HepG2 (cell line): ENCODE measurements around the gene TMEM31. TPM values are rescaled to one million over a fixed set of nuclear protein-coding genes. Genes with fewer than 3 reads are reported as not detected.

ENCODE experiments used
- ATAC-seq: fragments of 200-7000 bp; cut with Tn5 transposase; 3 replicates; pipeline ENCODE4 v1.9.1; 2020; ENCODE audit warnings: mild to moderate bottlenecking, moderate library complexity
- BruUV-seq: library from RNA; stranded (reverse); fragments of 400-500 nt; replicated peaks from 2 replicates; lab custom pipeline; 2021; lab: Mats Ljungman, UMichigan
- CTCF ChIA-PET: fragments of 300-600 bp; formaldehyde crosslinking; extraction: SDS; loops from one replicate; lab custom pipeline; 2021; ENCODE audit warnings: low total read pairs, inconsistent platforms, low intra/inter-chr PET ratio; lab: Yijun Ruan, JAX
- POLR2A ChIA-PET: fragments of 350-600 bp; sonication (Branson Sonifier 250); formaldehyde crosslinking; loops from one replicate; lab custom pipeline; 2020; ENCODE audit warnings: antibody characterized with exemption, inconsistent platforms; lab: Yijun Ruan, JAX
- DNase-seq: peaks from one replicate; pipeline ENCODE4 v3.0.0-alpha.2; 2015; ENCODE audit warnings: low spot score
- FAIRE-seq: peaks from 3 replicates; lab custom pipeline; 2011; peaks lifted over from hg19 to GRCh38; lab: Jason Lieb, UNC
- H2AFZ ChIP-seq: one replicate; pipeline ENCODE4 v1.6.1; 2011; ENCODE audit warnings: low read length, inconsistent platforms
- H3K27ac ChIP-seq: fragments of 300-600 bp; 3 replicates; pipeline ENCODE4 v1.8.0; 2011; ENCODE audit warnings: mixed run types, mild to moderate bottlenecking, mixed read lengths, low read length, inconsistent platforms; ENCODE audit not compliant: insufficient read depth; ENCODE audit errors: extremely low read length
- H3K27me3 ChIP-seq, 2 experiments: fragments of 200-600 bp in 1 of 2; 2 replicates in 1 of 2; 3 replicates in 1 of 2; pipeline versions ENCODE4 v1.6.0 to v1.8.0; 2011; ENCODE audit warnings: low read length in 2 of 2, mild to moderate bottlenecking in 2 of 2, moderate library complexity in 2 of 2, inconsistent platforms in 1 of 2; ENCODE audit not compliant: insufficient read depth in 2 of 2, control insufficient read depth in 1 of 2
- H3K36me3 ChIP-seq, 2 experiments: fragments of 200-600 bp in 1 of 2; replicated peaks in 1 of 2; 2 replicates in 1 of 2; 3 replicates in 1 of 2; pipeline versions ENCODE4 v1.5.1 to v1.8.0; 2011; ENCODE audit warnings: low read length in 2 of 2, inconsistent platforms in 1 of 2; ENCODE audit not compliant: insufficient read depth in 2 of 2, control insufficient read depth in 1 of 2
- H3K4me1 ChIP-seq: 2 replicates; pipeline ENCODE4 v1.5.1; 2012; ENCODE audit warnings: low read length, inconsistent platforms; ENCODE audit not compliant: insufficient read depth
- H3K4me2 ChIP-seq: 2 replicates; pipeline ENCODE4 v1.6.0; 2011; ENCODE audit warnings: low read depth, low read length, inconsistent platforms
- H3K4me3 ChIP-seq, 3 experiments: fragments of 200-600 bp in 1 of 3; sonication (generic), shearing (Covaris generic) in 1 of 3; replicated peaks in 1 of 3; 2 replicates each; pipeline ENCODE4 v1.5.1; 2011 to 2016; ENCODE audit warnings: low read length in 3 of 3, inconsistent platforms in 2 of 3, low read depth in 2 of 3, mild to moderate bottlenecking in 2 of 3, control low read depth in 1 of 3, mixed read lengths in 1 of 3; ENCODE audit not compliant: insufficient read depth in 1 of 3
- H3K79me2 ChIP-seq: one replicate; pipeline ENCODE4 v1.6.1; 2011; ENCODE audit warnings: low read length, inconsistent platforms; ENCODE audit not compliant: insufficient read depth
- H3K9ac ChIP-seq: 2 replicates; pipeline ENCODE4 v1.6.0; 2011; ENCODE audit warnings: mild to moderate bottlenecking, low read depth, low read length, inconsistent platforms; ENCODE audit not compliant: insufficient read depth
- H3K9me3 ChIP-seq: 2 replicates; pipeline ENCODE4 v1.5.1; 2012; ENCODE audit warnings: mild to moderate bottlenecking, low read length
- H4K20me1 ChIP-seq: 2 replicates; pipeline ENCODE4 v1.6.0; 2011; ENCODE audit warnings: inconsistent platforms, mild to moderate bottlenecking, low read length, moderate library complexity; ENCODE audit not compliant: insufficient read depth
- CREB1 ChIP-seq, 2 experiments: fragments of 450-650 bp in 1 of 2; IDR thresholded peaks; 2 replicates each; pipeline ENCODE4 v1.6.1; 2016 to 2017; ENCODE audit warnings: control low read depth in 1 of 2, mild to moderate bottlenecking in 1 of 2, missing compliant biosample characterization in 1 of 2, missing genetic modification characterization in 1 of 2
- ETV6 ChIP-seq: sonication (generic); formaldehyde crosslinking; conservative IDR thresholded peaks from 2 replicates; pipeline ENCODE4 v1.4.0; 2020; ENCODE audit warnings: missing genetic modification reagents
- ISL2 ChIP-seq: sonication (generic); formaldehyde crosslinking; IDR thresholded peaks from 2 replicates; pipeline ENCODE4 v1.5.0; 2020; ENCODE audit warnings: missing genetic modification reagents
- KDM4B ChIP-seq: sonication (generic); formaldehyde crosslinking; IDR thresholded peaks from 2 replicates; pipeline ENCODE4 v1.4.0; 2020; ENCODE audit warnings: missing genetic modification reagents
- KLF9 ChIP-seq: IDR thresholded peaks from 2 replicates; pipeline ENCODE4 v1.6.1; 2016; ENCODE audit warnings: low read depth
- MED1 ChIP-seq: sonication (generic); formaldehyde crosslinking; IDR thresholded peaks from 2 replicates; pipeline ENCODE4 v1.4.0; 2020; ENCODE audit warnings: missing genetic modification reagents
- NCOA2 ChIP-seq: sonication (generic); formaldehyde crosslinking; IDR thresholded peaks from 2 replicates; pipeline ENCODE4 v1.8.0; 2022; ENCODE audit warnings: inconsistent platforms
- PCBP2 ChIP-seq: fragments of 200-400 bp; formaldehyde crosslinking; optimal IDR thresholded peaks from 2 replicates; pipeline ENCODE3; 2018; ENCODE audit warnings: low read length, low read depth; ENCODE audit not compliant: poor library complexity, severe bottlenecking
- RXRA ChIP-seq: sonication (generic); formaldehyde crosslinking; IDR thresholded peaks from 2 replicates; pipeline ENCODE4 v1.5.1; 2020; ENCODE audit warnings: missing genetic modification reagents
- ZFAT ChIP-seq: sonication (generic); formaldehyde crosslinking; conservative IDR thresholded peaks from 2 replicates; pipeline ENCODE4 v1.8.1; 2023; ENCODE audit warnings: missing genetic modification reagents, inconsistent platforms
- ZMYM3 ChIP-seq: sonication (generic); formaldehyde crosslinking; IDR thresholded peaks from 2 replicates; pipeline ENCODE4 v1.5.1; 2020; ENCODE audit warnings: mild to moderate bottlenecking, missing genetic modification reagents
- ZNF124 ChIP-seq: sonication (generic); formaldehyde crosslinking; IDR thresholded peaks from 2 replicates; pipeline ENCODE4 v1.4.0; 2020; ENCODE audit warnings: missing genetic modification reagents
- ZNF552 ChIP-seq: sonication (generic); formaldehyde crosslinking; IDR thresholded peaks from 2 replicates; pipeline ENCODE4 v1.9.0; 2022; ENCODE audit warnings: missing genetic modification reagents, mild to moderate bottlenecking, borderline replicate concordance
- ZNF850 ChIP-seq: sonication (generic); formaldehyde crosslinking; conservative IDR thresholded peaks from 2 replicates; pipeline ENCODE4 v1.9.0; 2021; ENCODE audit warnings: mild to moderate bottlenecking, missing genetic modification reagents
- ZUFSP ChIP-seq: sonication (generic); formaldehyde crosslinking; IDR thresholded peaks from 2 replicates; pipeline ENCODE4 v1.9.0; 2021; ENCODE audit warnings: missing genetic modification reagents, mild to moderate bottlenecking, borderline replicate concordance
- WGBS: methylation state at CpG from one replicate; pipeline ENCODE4 v1.1.6; 2017; ENCODE audit warnings: low lambda C conversion rate; 5-methylcytosine and 5-hydroxymethylcytosine counted together
- in situ Hi-C: cut with HindIII; loops from 2 replicates; pipeline ENCODE4 v1.10.0; 2017; ENCODE audit warnings: low pct_unique_long_range_greater_than_20kb; ENCODE audit not compliant: extremely low pct_ligation_motif_present
- intact Hi-C: fragments of 100-400 bp; cut with micrococcal nuclease; formaldehyde crosslinking; loops from one replicate; pipeline ENCODE4 v1.10.0; 2022; ENCODE audit not compliant: unreplicated experiment
- polyA plus RNA-seq, 8 experiments: library from polyadenylated mRNA; depleted of rRNA in 3 of 8; stranded (reverse) in 7 of 8; unstranded in 1 of 8; fragments of >200 nt; fragmentation: Illumina TruSeq in 4 of 8; extraction: Trizol in 4 of 8; gene quantifications; 2 replicates each; pipeline versions ENCODE4 v1.2.1 to v1.2.3, GENCODE V29; 2011 to 2016; ENCODE audit warnings: low read depth in 4 of 8, missing spikeins in 1 of 8, mixed read lengths in 1 of 8; ENCODE audit not compliant: insufficient read depth in 1 of 8
- total RNA-seq, 5 experiments: library from RNA; depleted of rRNA; stranded (reverse); fragments of >200 nt; fragmentation: Illumina TruSeq; extraction: Trizol; gene quantifications; 2 replicates each; pipeline ENCODE4 v1.2.3, GENCODE V29; 2016; ENCODE audit warnings: low read depth in 1 of 5
- TF ChIP-seq, protein P1 (sequence below): sonication (generic); formaldehyde crosslinking; IDR thresholded peaks from 2 replicates; pipeline ENCODE4 v1.5.1; 2020; ENCODE audit warnings: mild to moderate bottlenecking, missing genetic modification reagents, borderline replicate concordance
- TF ChIP-seq, protein P2 (sequence below): sonication (generic); formaldehyde crosslinking; conservative IDR thresholded peaks from 2 replicates; pipeline ENCODE4 v1.4.0; 2020; ENCODE audit warnings: missing genetic modification reagents

The TMEM31 gene
- total and polyA plus RNA-seq, 2 of the 13 experiments (the other 11 are each of a cell fraction or from before 2014, with no cell fraction given), result 0.16 TPM; not detected in 1

DNA sequence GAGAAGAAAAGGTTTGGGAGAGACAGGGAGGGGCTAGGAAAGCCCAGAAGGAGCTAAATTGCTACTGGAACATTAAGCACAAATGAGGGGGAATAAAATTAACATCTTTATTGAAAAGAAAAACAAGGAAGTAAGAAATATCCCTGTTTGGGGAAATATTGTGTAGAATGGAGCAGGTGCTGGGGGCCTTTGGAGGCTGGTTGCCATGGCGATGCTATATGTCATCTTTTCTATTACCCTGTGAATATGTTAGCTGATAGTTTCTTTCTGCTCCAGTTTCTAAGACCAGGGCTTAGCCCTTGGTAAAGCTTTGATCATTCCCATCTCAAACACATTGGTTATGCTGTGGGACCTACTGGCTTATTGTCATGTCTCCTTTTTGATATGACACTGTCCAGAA is 28.7 kb downstream of the TMEM31 start (continued):
- no peak for TF ChIP-seq ZUFSP
- TF ChIP-seq PCBP2, result no peak
- no peak for TF ChIP-seq ZNF850 (CRISPR knock-in tag)
- no peak for TF ChIP-seq RXRA (CRISPR knock-in tag)
- TF ChIP-seq, protein P1, sequence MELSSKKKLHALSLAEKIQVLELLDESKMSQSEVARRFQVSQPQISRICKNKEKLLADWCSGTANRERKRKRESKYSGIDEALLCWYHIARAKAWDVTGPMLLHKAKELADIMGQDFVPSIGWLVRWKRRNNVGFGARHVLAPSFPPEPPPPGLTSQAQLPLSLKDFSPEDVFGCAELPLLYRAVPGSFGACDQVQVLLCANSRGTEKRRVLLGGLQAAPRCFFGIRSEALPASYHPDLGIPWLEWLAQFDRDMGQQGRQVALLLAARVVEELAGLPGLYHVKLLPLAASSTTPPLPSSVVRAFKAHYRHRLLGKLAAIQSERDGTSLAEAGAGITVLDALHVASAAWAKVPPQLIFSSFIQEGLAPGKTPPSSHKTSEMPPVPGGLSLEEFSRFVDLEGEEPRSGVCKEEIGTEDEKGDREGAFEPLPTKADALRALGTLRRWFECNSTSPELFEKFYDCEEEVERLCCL, result no peak
- TF ChIP-seq, protein P2, sequence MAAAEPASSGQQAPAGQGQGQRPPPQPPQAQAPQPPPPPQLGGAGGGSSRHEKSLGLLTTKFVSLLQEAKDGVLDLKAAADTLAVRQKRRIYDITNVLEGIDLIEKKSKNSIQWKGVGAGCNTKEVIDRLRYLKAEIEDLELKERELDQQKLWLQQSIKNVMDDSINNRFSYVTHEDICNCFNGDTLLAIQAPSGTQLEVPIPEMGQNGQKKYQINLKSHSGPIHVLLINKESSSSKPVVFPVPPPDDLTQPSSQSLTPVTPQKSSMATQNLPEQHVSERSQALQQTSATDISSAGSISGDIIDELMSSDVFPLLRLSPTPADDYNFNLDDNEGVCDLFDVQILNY (CRISPR knock-in tag), result no peak
- TF ChIP-seq ZMYM3 (CRISPR knock-in tag), result no peak
- no peak for TF ChIP-seq ZFAT (CRISPR knock-in tag)
- TF ChIP-seq CREB1 (IDR thresholded peaks at IDR 0.05), result no peak
- TF ChIP-seq CREB1 (CRISPR knock-in tag; IDR thresholded peaks at IDR 0.05), result no peak

DNA sequence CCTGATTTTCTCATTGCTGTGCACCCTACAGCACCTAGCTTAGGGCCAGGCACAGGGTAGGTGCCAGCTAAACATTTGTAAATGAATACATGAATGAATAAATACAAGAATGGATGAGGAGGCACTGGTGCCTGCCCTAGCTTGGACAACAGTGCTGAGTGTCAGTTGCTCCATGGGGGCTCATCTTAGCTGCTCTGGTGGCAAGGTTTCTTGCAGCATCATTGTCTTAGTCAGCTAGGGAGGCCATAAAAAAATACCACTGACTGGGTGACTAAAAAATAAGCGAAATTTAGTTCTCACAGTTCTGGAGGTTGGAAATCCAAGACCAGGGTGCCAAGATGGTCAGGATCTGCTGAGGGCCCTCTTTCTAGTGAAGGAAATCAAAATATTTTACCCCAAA is 31.2 kb downstream of the TMEM31 start:
- BruUV-seq, result no TSS peak
- Histone ChIP-seq H3K9me3 (no peaks in the 10 kb centered on the region), H2AFZ (no peak overlapping the region), H4K20me1 (no peaks in the 10 kb centered on the region), H3K4me1 (no peaks in the 10 kb centered on the region), H3K4me2 (no peak overlapping the region), H3K36me3 (no peaks in the 10 kb centered on the region), H3K9ac (no peak overlapping the region), H3K27ac (no peak overlapping the region), H3K79me2 (no peaks in the 10 kb centered on the region), H3K27me3 (no peaks in the 10 kb centered on the region), H3K4me3 (no peak overlapping the region)
- in situ Hi-C loops, result no loop called here
- ATAC-seq (no peak), DNase-seq (no peak), FAIRE-seq (no peak)
- POLR2A ChIA-PET, result no interaction called here
- intact Hi-C loops, result no loop called here
- 0% methylated on average over 1 of the region's 1 CpG for WGBS
- CTCF ChIA-PET, result no interaction called here
- TF ChIP-seq KLF9 (CRISPR knock-in tag) (no peak), ISL2 (CRISPR knock-in tag) (no peak), ZNF124 (CRISPR knock-in tag) (no peak), KDM4B (CRISPR knock-in tag) (no peak), NCOA2 (no peak), MED1 (CRISPR knock-in tag) (no peak), ETV6 (no peak), ZNF552 (no peak)
